A204.1 (cell line): ENCODE data around the gene MAP1B.

Source experiments
- FAIRE-seq: peaks from 2 replicates; lab custom pipeline; 2012; peaks lifted over from hg19 to GRCh38; lab: Jason Lieb, UNC

The MAP1B gene

GRCh38 chr5:72101828-72102227 is 5.4 kb upstream of the MAP1B start:
- no peak for FAIRE-seq

GRCh38 chr5:72106817-72107130 is 501 bp upstream of the MAP1B start:
- no peak for FAIRE-seq

- FAIRE-seq, result no peak
Observed at GRCh38 chr5:72107901-72108201, 576 bp downstream of the MAP1B start.

GRCh38 chr5:72108202-72109061 is 1.2 kb downstream of the MAP1B start:
- FAIRE-seq, result no peak

DNA sequence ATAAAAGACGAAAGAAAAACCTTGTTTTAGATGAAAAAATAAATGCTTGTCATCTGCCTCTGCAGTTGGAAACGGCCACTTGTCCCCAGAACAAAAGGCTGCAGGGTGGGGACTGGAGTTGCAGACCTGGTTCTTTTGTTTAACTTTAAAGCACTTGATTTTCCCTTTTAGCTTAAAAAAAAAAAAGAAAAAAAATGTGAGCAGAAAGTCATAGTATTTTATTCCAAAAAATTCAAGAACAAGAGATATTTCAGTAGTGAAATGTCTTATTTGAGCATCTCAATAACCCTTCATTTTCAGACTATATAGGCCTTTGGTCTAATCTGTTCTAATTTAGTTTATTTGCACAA is 1.8 kb downstream of the MAP1B start:
- FAIRE-seq, result no peak

DNA sequence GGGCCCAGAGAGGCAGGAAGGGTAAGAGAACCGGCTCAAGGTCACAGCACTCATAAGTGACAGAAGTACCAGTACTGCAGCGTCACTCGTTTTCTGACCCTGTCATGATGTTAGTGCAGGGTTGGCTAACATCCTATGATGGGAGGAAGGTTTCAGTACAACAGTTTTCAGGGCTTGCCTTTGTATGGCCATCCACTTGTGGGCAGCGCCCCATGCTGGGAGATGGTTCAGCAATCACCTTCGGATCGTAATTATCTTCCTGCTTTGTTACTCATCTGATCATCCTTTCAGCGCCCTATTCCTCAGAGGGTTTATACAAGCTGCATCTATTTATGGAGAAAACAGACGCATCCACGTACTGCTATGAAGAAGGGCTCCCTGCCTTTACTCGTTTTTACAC is 2.4 kb downstream of the MAP1B start:
- no peak for FAIRE-seq

GRCh38 chr5:72110394-72111013 is 3.2 kb downstream of the MAP1B start:
- FAIRE-seq, result no peak

- no peak for FAIRE-seq
Observed at GRCh38 chr5:72112389-72112788, 5.1 kb downstream of the MAP1B start.

- no peak for FAIRE-seq
Observed at GRCh38 chr5:72114629-72115028, 7.4 kb downstream of the MAP1B start.

GRCh38 chr5:72115296-72115695 is 8.0 kb downstream of the MAP1B start:
- FAIRE-seq, result no peak

- no peak for FAIRE-seq
Observed at GRCh38 chr5:72117307-72117706, 10.0 kb downstream of the MAP1B start.

- FAIRE-seq, result no peak
Observed at GRCh38 chr5:72121052-72121779, 13.9 kb downstream of the MAP1B start.

DNA sequence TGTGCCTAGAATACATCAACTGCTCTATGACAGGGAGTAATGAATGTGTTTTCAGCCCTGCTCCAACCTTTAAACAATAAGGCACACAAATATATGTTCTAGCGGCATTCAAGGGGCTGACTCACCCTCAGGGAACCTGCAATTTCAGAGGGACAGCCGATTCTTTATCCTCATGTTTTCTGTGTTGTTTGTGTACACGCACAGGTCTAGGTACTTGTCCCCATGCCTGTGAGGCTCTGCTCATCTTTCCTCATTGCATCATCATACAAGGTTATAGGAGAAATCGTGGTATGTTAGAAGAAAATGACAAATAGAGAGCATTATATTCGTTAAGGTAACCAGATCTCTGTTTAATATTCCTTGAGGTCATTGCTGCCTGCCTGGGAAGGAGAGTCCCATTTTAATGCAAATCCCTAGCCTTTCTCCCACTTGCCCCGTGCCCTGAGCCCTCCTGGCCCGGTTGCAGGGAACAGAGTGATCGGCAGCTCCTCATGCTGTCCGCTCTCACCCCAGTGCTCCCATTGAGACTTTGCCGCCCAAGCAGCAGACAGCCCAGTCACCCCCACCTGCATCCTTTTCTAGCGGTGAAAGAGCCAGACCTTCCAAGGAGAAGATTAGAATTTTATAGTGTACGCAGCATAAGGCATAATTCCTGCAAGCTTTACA is 14.6 kb downstream of the MAP1B start:
- FAIRE-seq, result no peak

GRCh38 chr5:72122602-72123001 is 15.3 kb downstream of the MAP1B start:
- FAIRE-seq, result no peak

GRCh38 chr5:72123764-72124376 is 16.6 kb downstream of the MAP1B start:
- no peak for FAIRE-seq

- no peak for FAIRE-seq
Observed at GRCh38 chr5:72125271-72125940, 18.1 kb downstream of the MAP1B start.

DNA sequence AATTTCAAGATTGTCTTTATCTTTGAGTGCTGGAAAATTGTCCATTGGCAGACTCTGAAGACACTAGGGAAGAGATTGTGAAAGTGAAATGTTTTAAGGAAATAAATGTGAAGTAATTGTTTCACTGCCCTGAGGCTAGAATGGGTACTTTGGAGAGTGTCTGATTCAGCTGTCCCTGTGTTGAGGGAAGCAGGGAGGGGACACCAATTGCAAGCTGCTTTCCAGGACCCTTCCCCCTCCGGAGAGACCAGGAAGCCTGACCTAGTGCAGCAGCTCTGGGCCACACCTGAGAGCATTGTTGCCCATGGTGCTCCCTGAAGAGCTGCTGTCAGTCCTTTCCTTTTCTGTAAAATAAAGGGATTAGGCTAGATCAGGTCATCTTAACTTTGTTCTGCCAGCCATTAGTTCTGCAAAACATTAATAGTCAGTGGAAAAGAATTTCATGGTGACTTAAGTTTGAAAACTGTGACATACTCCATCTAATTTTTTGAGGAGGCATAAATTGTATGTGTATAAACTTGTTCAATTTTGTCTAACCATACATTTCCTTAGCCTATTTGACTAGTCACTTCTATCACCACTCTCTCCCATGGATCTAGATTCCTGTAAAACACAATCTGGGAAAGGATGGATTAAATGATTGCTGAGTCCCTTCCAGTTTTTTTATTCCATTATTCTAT is 18.8 kb downstream of the MAP1B start:
- FAIRE-seq, result no peak

- no peak for FAIRE-seq
Observed at GRCh38 chr5:72126796-72127195, 19.5 kb downstream of the MAP1B start.

GRCh38 chr5:72129725-72130124 is 22.4 kb downstream of the MAP1B start:
- FAIRE-seq, result no peak

- FAIRE-seq, result no peak
Observed at GRCh38 chr5:72130351-72130761, 23.1 kb downstream of the MAP1B start.

- FAIRE-seq, result no peak
Observed at GRCh38 chr5:72133212-72133990, 26.1 kb downstream of the MAP1B start.
